ENCODE data around the gene ARMC7. TPM values are rescaled to one million over a fixed set of nuclear protein-coding genes. Genes with fewer than 3 reads are reported as not detected.

ARMC7 gene
- total RNA-seq, 2 experiments from 2014 or later: 6.7 to 7.7 TPM

DNA sequence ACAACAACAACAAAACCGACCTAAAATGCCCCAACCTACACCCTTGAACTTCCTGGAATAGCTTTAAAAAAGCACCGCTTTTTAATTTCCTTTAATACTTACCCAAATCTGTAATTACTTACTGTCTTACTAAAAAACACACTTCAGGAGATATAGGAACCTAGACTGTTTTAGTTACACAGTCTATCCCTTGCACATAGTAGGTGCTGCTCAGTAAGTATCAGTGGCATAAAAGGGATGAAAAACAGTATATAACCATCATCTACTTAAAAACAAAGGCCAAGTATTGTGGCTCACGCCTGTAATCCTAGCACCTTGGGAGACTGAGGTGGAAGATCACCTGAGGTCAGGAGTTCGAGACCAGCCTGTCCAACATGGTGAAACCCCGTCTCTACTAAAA lies 66.9 kb downstream of the ARMC7 start:
- H3K27me3 Mint-ChIP-seq: no peaks in the 10 kb centered on the region
- DNase-seq (no peak), ATAC-seq (no peak)
- H3K9me3 Mint-ChIP-seq (ENCODE audit: low read depth): no peaks in the 10 kb centered on the region
- CTCF ChIA-PET: interaction anchor here (0.7 to 8.3 kb wide), 4 partner anchors 12 to 215 kb away, joined by 3 to 61 read pairs (median 5); no protein-coding TSS in a partner anchor
- POLR2A ChIA-PET: interaction anchor here (0.6 to 0.8 kb wide), 2 partner anchors 22 to 113 kb away, joined by 4 read pairs; partner anchors contain the start of genes JPT1 and SLC25A19
- H3K27ac Mint-ChIP-seq: no peak overlapping the region
- peaks cover 39% of the 10 kb centered on the region for H3K4me1 Mint-ChIP-seq
- intact Hi-C loops (cut with DNase I, micrococcal nuclease): no loop called here
- H3K36me3 Mint-ChIP-seq (ENCODE audit: low read depth): peaks cover 70% of the 10 kb centered on the region
- H3K4me3 Mint-ChIP-seq: no peak overlapping the region

DNA sequence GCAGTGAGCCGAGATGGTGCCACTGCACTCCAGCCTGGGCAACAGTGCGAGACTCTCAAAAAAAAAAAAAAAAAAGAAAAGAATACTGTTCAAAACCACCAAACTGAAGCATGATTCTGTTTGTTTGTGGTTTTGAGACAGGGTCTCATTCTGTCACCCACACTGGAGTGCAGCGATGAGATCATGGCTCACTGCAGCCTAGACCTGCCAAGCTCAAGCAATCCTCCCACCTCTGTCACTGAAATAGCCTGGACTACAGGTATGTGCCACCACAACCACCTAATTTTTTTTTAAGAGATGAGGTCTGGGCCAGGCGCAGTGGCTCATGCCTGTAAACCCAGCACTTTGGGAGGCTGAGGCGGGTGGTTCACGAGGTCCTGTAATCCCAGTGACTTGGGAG lies 68.7 kb downstream of the ARMC7 start:
- Mint-ChIP-seq H3K9me3 (ENCODE audit: low read depth) (no peaks in the 10 kb centered on the region), H3K36me3 (ENCODE audit: low read depth) (peaks cover 60% of the 10 kb centered on the region), H3K27me3 (no peaks in the 10 kb centered on the region), H3K4me3 (no peak overlapping the region), H3K4me1 (peaks cover 36% of the 10 kb centered on the region), H3K27ac (no peak overlapping the region)
- ATAC-seq: no peak
- no peak for DNase-seq
- POLR2A ChIA-PET: interaction anchor here (0.7 to 0.8 kb wide), 3 partner anchors 26 to 185 kb away, joined by 3 to 11 read pairs (median 5); partner anchors contain the start of gene NUP85
- CTCF ChIA-PET: no interaction called here
- intact Hi-C loops (cut with DNase I, micrococcal nuclease): no loop called here

Other genes with a start within 250 kb of the ARMC7 start
- gene FDXR, start 237.0 kb upstream of the ARMC7 start, total RNA-seq: 10 to 100 TPM; 19.1 to 21.3 TPM
- gene FADS6, start 216.3 kb upstream of the ARMC7 start, total RNA-seq: not detected
- not detected for gene USH1G, start 186.7 kb upstream of the ARMC7 start, total RNA-seq
- gene OTOP2, start 185.7 kb upstream of the ARMC7 start, total RNA-seq: not detected
- not detected for gene OTOP3, start 174.1 kb upstream of the ARMC7 start, total RNA-seq
- 1 to 10 TPM; 1.6 TPM for gene HID1, start 137.2 kb upstream of the ARMC7 start, total RNA-seq
- under 1 TPM; 0.89 to 0.91 TPM for gene CDR2L, start 122.3 kb upstream of the ARMC7 start, total RNA-seq
- gene MRPL58, start 97.3 kb upstream of the ARMC7 start, total RNA-seq: 10 to 100 TPM; 64.6 to 66.5 TPM
- gene ATP5PD, start 63.0 kb upstream of the ARMC7 start, total RNA-seq: 100 to 1,000 TPM; 194 to 237 TPM
- gene KCTD2, start 62.7 kb upstream of the ARMC7 start, total RNA-seq: 10 to 100 TPM; 15.3 to 16.7 TPM
- gene SLC16A5, start 22.0 kb upstream of the ARMC7 start, total RNA-seq: 1 to 10 TPM; 6.0 to 6.5 TPM
- gene NT5C, start 21.8 kb downstream of the ARMC7 start, total RNA-seq: 10 to 100 TPM; 51.7 to 61.5 TPM
- gene JPT1, start 44.5 kb downstream of the ARMC7 start, total RNA-seq: 100 to 1,000 TPM; 234 to 238 TPM
- gene SUMO2, start 73.0 kb downstream of the ARMC7 start, total RNA-seq: 100 to 1,000 TPM; 594 to 727 TPM
- 100 to 1,000 TPM; 130 to 160 TPM for gene NUP85, start 95.7 kb downstream of the ARMC7 start, total RNA-seq
- gene GGA3, start 151.6 kb downstream of the ARMC7 start, total RNA-seq: 10 to 100 TPM; 72.9 to 76.7 TPM
- gene MRPS7, start 151.9 kb downstream of the ARMC7 start, total RNA-seq: 10 to 100 TPM; 51.4 to 63.8 TPM
- 10 to 100 TPM; 39.0 to 39.1 TPM for gene MIF4GD, start 161.3 kb downstream of the ARMC7 start, total RNA-seq
- 10 to 100 TPM; 67.8 to 79.7 TPM for gene SLC25A19, start 179.5 kb downstream of the ARMC7 start, total RNA-seq

All from activated CD4-positive, alpha-beta T cell treated with anti-CD3 and anti-CD28 coated beads for 36 hours (primary cell).